ENCODE results near the gene SMIM41.

The SMIM41 gene

DNA sequence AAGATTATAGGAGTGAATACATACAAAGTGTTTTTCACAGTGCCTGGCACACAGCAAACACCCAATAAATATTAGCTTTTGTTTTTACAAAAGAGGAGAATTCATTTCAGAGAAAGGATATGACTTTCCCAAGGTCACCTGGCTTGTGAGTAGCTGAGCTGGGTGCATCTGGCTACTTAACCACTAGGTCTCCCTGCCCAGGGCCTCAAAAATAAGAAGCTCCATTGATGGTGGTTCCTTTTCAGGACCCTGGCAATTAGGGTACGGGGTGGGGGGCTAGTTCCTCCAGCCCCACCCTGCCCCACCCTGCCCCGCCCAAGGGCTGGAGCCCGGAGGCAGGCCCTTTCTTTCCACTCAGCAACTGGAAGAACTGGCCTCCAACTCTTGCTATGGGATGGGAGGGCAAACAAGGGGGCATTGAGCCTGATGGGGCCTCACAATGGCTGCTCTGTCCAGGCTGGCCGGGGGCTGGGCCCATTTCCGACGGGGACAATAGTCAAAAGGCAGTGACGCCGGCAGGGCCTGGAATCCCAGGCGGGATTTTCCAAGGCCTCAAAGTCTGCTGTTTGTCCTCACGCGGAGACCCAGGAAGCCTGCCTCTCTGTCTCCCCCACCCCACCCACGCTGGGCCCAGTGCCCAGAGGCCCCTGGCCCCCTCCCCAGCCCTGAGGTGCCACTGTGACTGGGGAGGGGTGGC lies 17.9 kb upstream of the SMIM41 start:
- no peak overlapping the region for H3K27ac ChIP-seq
- TF ChIP-seq, protein P1, sequence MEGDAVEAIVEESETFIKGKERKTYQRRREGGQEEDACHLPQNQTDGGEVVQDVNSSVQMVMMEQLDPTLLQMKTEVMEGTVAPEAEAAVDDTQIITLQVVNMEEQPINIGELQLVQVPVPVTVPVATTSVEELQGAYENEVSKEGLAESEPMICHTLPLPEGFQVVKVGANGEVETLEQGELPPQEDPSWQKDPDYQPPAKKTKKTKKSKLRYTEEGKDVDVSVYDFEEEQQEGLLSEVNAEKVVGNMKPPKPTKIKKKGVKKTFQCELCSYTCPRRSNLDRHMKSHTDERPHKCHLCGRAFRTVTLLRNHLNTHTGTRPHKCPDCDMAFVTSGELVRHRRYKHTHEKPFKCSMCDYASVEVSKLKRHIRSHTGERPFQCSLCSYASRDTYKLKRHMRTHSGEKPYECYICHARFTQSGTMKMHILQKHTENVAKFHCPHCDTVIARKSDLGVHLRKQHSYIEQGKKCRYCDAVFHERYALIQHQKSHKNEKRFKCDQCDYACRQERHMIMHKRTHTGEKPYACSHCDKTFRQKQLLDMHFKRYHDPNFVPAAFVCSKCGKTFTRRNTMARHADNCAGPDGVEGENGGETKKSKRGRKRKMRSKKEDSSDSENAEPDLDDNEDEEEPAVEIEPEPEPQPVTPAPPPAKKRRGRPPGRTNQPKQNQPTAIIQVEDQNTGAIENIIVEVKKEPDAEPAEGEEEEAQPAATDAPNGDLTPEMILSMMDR (IDR thresholded peaks at IDR 0.05): no peak
- no peak for TF ChIP-seq ZFX (IDR thresholded peaks at IDR 0.05; ENCODE audit: borderline replicate concordance)

DNA sequence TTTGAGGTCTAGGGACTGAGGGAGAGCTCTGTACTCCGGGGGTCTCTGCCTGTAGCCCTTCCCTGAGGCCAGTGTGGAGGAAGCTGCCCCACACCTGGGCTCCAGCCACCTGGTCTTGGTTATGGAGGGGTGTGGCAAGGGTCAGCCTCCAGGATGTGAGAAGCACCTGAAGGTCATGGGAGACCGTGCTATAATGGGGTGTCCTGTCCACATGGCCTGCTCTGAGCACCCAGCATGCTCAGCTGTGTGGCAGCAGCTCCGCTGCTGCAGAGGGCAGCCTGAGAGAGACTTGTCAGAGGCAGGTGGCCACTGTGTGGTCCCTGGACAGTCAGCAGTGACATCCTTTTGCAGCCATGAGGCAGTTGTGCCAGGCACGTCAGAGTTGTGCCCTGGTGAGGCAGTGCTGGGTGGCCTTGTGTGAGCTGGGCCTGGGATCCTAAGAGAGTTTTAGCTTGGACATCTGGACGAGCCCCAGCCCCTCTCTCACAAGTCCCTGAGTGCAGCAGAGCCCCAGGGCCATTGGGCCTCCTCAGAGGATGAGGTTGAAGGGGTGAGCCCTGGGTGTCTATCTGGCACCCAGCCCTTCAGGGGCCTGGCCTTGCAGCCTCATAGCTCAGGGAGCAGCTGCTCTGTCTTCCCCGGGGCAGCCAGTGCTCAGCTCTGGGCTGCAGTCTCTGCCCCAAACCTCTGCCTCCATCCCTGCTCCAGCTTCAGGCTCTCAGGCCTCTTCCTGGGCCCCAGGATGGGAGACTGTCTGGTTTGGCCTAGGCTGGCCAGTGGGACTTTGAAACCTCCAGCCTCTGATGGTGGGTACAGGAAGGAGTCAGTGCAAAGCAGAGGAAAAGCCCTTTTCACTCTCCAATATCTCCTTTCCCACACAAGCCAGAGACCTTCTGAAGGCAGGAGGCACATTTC lies 17.1 kb upstream of the SMIM41 start:
- no peak for TF ChIP-seq ZFX (IDR thresholded peaks at IDR 0.05; ENCODE audit: borderline replicate concordance)
- TF ChIP-seq, protein P1 (IDR thresholded peaks at IDR 0.05): no peak
- H3K27ac ChIP-seq: no peak overlapping the region

GRCh38 chr12:52063082-52063924 lies 16.2 kb upstream of the SMIM41 start:
- TF ChIP-seq, protein P1 (IDR thresholded peaks at IDR 0.05): no peak
- no peak for TF ChIP-seq ZFX (IDR thresholded peaks at IDR 0.05; ENCODE audit: borderline replicate concordance)
- no peak overlapping the region for H3K27ac ChIP-seq

DNA sequence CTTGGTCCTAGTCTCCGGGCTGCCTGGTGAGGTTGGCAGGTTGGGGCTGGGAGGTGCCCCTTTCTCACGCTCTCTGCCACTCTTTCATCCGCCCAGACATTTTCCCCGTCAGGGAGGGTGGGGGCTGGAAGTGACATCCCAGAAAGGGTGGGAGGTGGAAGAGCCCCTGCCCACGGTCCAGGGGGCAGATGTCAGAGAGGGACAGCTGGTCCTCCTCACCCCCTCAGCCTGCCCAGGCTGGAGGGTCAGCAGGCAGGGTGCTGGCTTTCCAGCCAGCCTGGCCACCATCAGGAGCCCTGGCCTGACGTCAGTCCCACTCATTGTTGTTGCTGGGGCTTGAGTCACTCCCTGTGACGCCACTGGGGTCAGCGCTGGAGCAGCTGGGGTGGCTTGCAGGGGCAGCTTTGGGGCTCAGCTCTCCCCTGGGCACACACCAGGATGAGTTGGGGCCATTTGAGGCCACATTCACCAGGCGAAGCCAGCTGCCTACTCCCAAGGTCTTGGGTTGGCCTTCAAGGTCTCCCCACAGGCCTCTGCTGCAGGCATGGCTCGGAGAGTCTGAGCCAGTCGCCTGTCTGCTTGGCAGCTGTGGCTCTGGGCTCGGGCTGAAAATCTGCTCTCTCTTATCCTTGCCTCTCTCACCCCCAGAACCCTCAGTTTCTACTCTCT lies 15.4 kb upstream of the SMIM41 start:
- H3K27ac ChIP-seq: no peak overlapping the region
- TF ChIP-seq, protein P1 (IDR thresholded peaks at IDR 0.05): no peak
- no peak for TF ChIP-seq ZFX (IDR thresholded peaks at IDR 0.05; ENCODE audit: borderline replicate concordance)

GRCh38 chr12:52066346-52067080 lies 13.0 kb upstream of the SMIM41 start:
- no peak overlapping the region for H3K27ac ChIP-seq
- TF ChIP-seq, protein P1 (IDR thresholded peaks at IDR 0.05): no peak
- TF ChIP-seq ZFX (IDR thresholded peaks at IDR 0.05; ENCODE audit: borderline replicate concordance): no peak

DNA sequence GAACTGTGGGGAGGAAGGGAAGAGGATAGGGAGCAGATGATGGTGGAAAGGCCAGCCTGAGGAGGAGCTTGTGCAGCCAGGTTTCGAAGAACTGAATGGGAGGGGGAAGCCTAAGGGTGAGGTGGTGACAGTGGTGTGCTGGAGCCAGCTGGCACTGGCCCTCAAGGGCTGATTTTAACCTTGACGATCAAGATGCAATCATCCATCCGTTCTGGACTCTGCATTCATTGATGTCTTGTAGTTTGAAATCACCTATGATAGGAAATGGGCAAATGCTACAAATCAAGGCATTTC lies 12.5 kb upstream of the SMIM41 start:
- no peak overlapping the region for H3K27ac ChIP-seq
- TF ChIP-seq, protein P1 (IDR thresholded peaks at IDR 0.05): no peak
- no peak for TF ChIP-seq ZFX (IDR thresholded peaks at IDR 0.05; ENCODE audit: borderline replicate concordance)

All from 22Rv1 (cell line).